GM23248 (cell line): Measurements from ENCODE around the gene COL26A1. TPM values are rescaled to one million over a fixed set of nuclear protein-coding genes. Genes with fewer than 3 reads are reported as not detected.

Experiments
- DNase-seq: peaks from one replicate; pipeline ENCODE4 v3.0.0-alpha.2; 2015
- H2AFZ ChIP-seq: fragments of 200-600 bp; sonication (generic); 2 replicates; pipeline ENCODE4 v1.6.1; 2016; ENCODE audit warnings: antibody characterized with exemption
- H3F3A ChIP-seq: fragments of 200-600 bp; sonication (generic); 2 replicates; pipeline ENCODE4 v1.6.1; 2016; ENCODE audit warnings: mild to moderate bottlenecking, antibody characterized with exemption, mixed run types; ENCODE audit not compliant: insufficient read depth
- H3K27ac ChIP-seq: fragments of 200-600 bp; sonication (generic); 2 replicates; pipeline ENCODE4 v1.5.1; 2016; ENCODE audit warnings: mild to moderate bottlenecking
- H3K27me3 ChIP-seq: fragments of 200-600 bp; sonication (generic); replicated peaks from 2 replicates; pipeline ENCODE4 v1.6.1; 2016; ENCODE audit warnings: mild to moderate bottlenecking; ENCODE audit not compliant: insufficient read depth
- H3K36me3 ChIP-seq: fragments of 200-600 bp; sonication (generic); 2 replicates; pipeline ENCODE4 v1.6.1; 2016; ENCODE audit warnings: low read depth, mild to moderate bottlenecking
- H3K4me1 ChIP-seq: fragments of 200-600 bp; sonication (generic); 2 replicates; pipeline ENCODE4 v1.6.1; 2016; ENCODE audit warnings: mild to moderate bottlenecking; ENCODE audit not compliant: insufficient read depth
- H3K4me2 ChIP-seq: fragments of 200-600 bp; sonication (generic); one replicate; pipeline ENCODE4 v1.6.1; 2016; ENCODE audit warnings: mild to moderate bottlenecking; ENCODE audit not compliant: unreplicated experiment
- H3K4me3 ChIP-seq: fragments of 200-600 bp; sonication (generic); 2 replicates; pipeline ENCODE4 v1.5.1; 2016; ENCODE audit warnings: mild to moderate bottlenecking
- H3K79me2 ChIP-seq: fragments of 200-600 bp; sonication (generic); 2 replicates; pipeline ENCODE4 v1.6.1; 2016; ENCODE audit warnings: mild to moderate bottlenecking; ENCODE audit not compliant: insufficient read depth
- H3K9ac ChIP-seq: fragments of 200-600 bp; sonication (generic); 2 replicates; pipeline ENCODE4 v1.6.1; 2016; ENCODE audit warnings: mild to moderate bottlenecking
- H3K9me2 ChIP-seq: fragments of 200-600 bp; sonication (generic); 2 replicates; pipeline ENCODE4 v1.6.1; 2016; ENCODE audit warnings: mixed run types, mild to moderate bottlenecking, moderate library complexity; ENCODE audit not compliant: insufficient read depth
- H3K9me3 ChIP-seq: fragments of 200-600 bp; sonication (generic); one replicate; pipeline ENCODE4 v1.6.1; 2017; ENCODE audit warnings: low read depth
- H4K20me1 ChIP-seq: fragments of 200-600 bp; sonication (generic); 2 replicates; pipeline ENCODE4 v1.6.0; 2016; ENCODE audit not compliant: insufficient read depth
- EZH2 ChIP-seq: fragments of 200-600 bp; sonication (generic); IDR thresholded peaks from 2 replicates; pipeline ENCODE4 v1.6.1; 2018; ENCODE audit warnings: antibody characterized with exemption, mild to moderate bottlenecking; ENCODE audit not compliant: insufficient read depth, poor library complexity, severe bottlenecking
- EZH2phosphoT487 ChIP-seq: fragments of 200-600 bp; sonication (generic); IDR thresholded peaks from 2 replicates; pipeline ENCODE4 v1.6.1; 2018; ENCODE audit warnings: antibody characterized with exemption, moderate library complexity, mild to moderate bottlenecking, low read depth; ENCODE audit not compliant: insufficient read depth
- WGBS, 2 experiments: methylation state at CpG; one replicate each; pipeline ENCODE4 v1.1.6; 2015 to 2017; ENCODE audit warnings: low lambda C conversion rate in 2 of 2, low coverage in 1 of 2; ENCODE audit errors: missing lambda C conversion rate in 2 of 2; 5-methylcytosine and 5-hydroxymethylcytosine counted together
- in situ Hi-C: fragments of 300-500 bp; cut with MboI; formaldehyde crosslinking; loops from 2 replicates; pipeline ENCODE4 v1.15.0; 2020
- polyA plus RNA-seq: library from polyadenylated mRNA; unstranded; fragments of >200 nt; fragmentation: Nextera tagmentation; extraction: Ambion mirVana; gene quantifications from 2 replicates; pipeline ENCODE4 v1.2.1, GENCODE V29; 2016
- total RNA-seq: library from RNA; depleted of rRNA; stranded (reverse); fragments of >200 nt; shearing (Covaris generic); gene quantifications from 2 replicates; pipeline ENCODE4 v1.2.3, GENCODE V29; 2014

COL26A1 gene
- total and polyA plus RNA-seq, 2 experiments from 2014 or later: not detected

- Histone ChIP-seq H3K9me3 (no peaks in the 10 kb centered on the region), H3K27ac (no peak overlapping the region), H3K36me3 (no peaks in the 10 kb centered on the region), H3K4me2 (no peak overlapping the region), H3K79me2 (no peaks in the 10 kb centered on the region), H3F3A (no peaks in the 10 kb centered on the region), H3K9me2 (no peaks in the 10 kb centered on the region), H3K4me1 (no peaks in the 10 kb centered on the region), H2AFZ (no peak overlapping the region), H4K20me1 (no peaks in the 10 kb centered on the region), H3K27me3 (no peaks in the 10 kb centered on the region), H3K9ac (no peak overlapping the region), H3K4me3 (no peak overlapping the region)
- TF ChIP-seq EZH2phosphoT487: no peak
- no peak for TF ChIP-seq EZH2
- 79% methylated on average over 21 to 23 of the region's 23 CpGs for WGBS, 2 experiments
- in situ Hi-C loops: no loop called here
- DNase-seq: no peak
These were observed 190.5 kb downstream of the COL26A1 start for GRCh38 chr7:101553018-101553770.

- Histone ChIP-seq H3K9ac (no peak overlapping the region), H4K20me1 (no peaks in the 10 kb centered on the region), H3K79me2 (no peaks in the 10 kb centered on the region), H3K4me1 (no peaks in the 10 kb centered on the region), H3K9me3 (no peaks in the 10 kb centered on the region), H3K27me3 (no peaks in the 10 kb centered on the region), H3K4me2 (no peak overlapping the region), H2AFZ (no peak overlapping the region), H3K4me3 (no peak overlapping the region), H3K27ac (no peak overlapping the region), H3F3A (no peaks in the 10 kb centered on the region), H3K9me2 (no peaks in the 10 kb centered on the region), H3K36me3 (no peaks in the 10 kb centered on the region)
- in situ Hi-C loops: no loop called here
- no peak for DNase-seq
- 70 to 75% methylated on average over 8 of the region's 8 CpGs for WGBS, 2 experiments
- no peak for TF ChIP-seq EZH2
- TF ChIP-seq EZH2phosphoT487: no peak
These were observed 191.2 kb downstream of the COL26A1 start for GRCh38 chr7:101553771-101554445.

- Histone ChIP-seq H4K20me1 (no peaks in the 10 kb centered on the region), H2AFZ (no peak overlapping the region), H3K4me2 (no peak overlapping the region), H3F3A (no peaks in the 10 kb centered on the region), H3K9ac (no peak overlapping the region), H3K4me3 (no peak overlapping the region), H3K9me3 (no peaks in the 10 kb centered on the region), H3K36me3 (no peaks in the 10 kb centered on the region), H3K79me2 (no peaks in the 10 kb centered on the region), H3K27me3 (no peaks in the 10 kb centered on the region), H3K9me2 (no peaks in the 10 kb centered on the region), H3K4me1 (no peaks in the 10 kb centered on the region), H3K27ac (no peak overlapping the region)
- 61 to 63% methylated on average over 6 of the region's 6 CpGs for WGBS, 2 experiments
- TF ChIP-seq EZH2: no peak
- no peak for TF ChIP-seq EZH2phosphoT487
- in situ Hi-C loops: no loop called here
- no peak for DNase-seq
These were observed 192.1 kb downstream of the COL26A1 start for GRCh38 chr7:101554584-101555268.

- H3F3A ChIP-seq: no peaks in the 10 kb centered on the region
- in situ Hi-C loops: no loop called here
These were observed 192.7 kb downstream of the COL26A1 start for GRCh38 chr7:101555269-101555920.

More at GRCh38 chr7:101555269-101555920, 192.7 kb downstream of the COL26A1 start:
- Histone ChIP-seq H3K4me2 (no peak overlapping the region), H2AFZ (no peak overlapping the region), H3K36me3 (no peaks in the 10 kb centered on the region), H3K9me2 (no peaks in the 10 kb centered on the region), H3K4me3 (no peak overlapping the region), H3K9ac (no peak overlapping the region), H3K79me2 (no peaks in the 10 kb centered on the region), H3K4me1 (no peaks in the 10 kb centered on the region), H3K27ac (no peak overlapping the region), H4K20me1 (no peaks in the 10 kb centered on the region), H3K9me3 (no peaks in the 10 kb centered on the region), H3K27me3 (no peaks in the 10 kb centered on the region)
- no peak for TF ChIP-seq EZH2phosphoT487
- TF ChIP-seq EZH2: no peak
- DNase-seq: no peak
- WGBS, 2 experiments: 64 to 72% methylated on average over 9 to 12 of the region's 12 CpGs
